Stimulated activated CD4-positive, alpha-beta T cell treated with anti-CD3 and anti-CD28 coated beads, Interleukin-4, amount 100 ng/mL, for 4 hours (primary cell): Measurements from ENCODE around the gene AMMECR1L.
A peak's percentile ranks its signal among the peaks of the same experiment; 100 is the strongest.
"Not testable (repeated sequence)": the region's sequence is repeated elsewhere in the genome, so short reads cannot be mapped to it uniquely, and the experiment has no call there.

Experiments
- DNase-seq, 2 experiments: peaks; one replicate each; pipeline ENCODE4 v3.0.0-alpha.2; 2020

The AMMECR1L gene

DNA sequence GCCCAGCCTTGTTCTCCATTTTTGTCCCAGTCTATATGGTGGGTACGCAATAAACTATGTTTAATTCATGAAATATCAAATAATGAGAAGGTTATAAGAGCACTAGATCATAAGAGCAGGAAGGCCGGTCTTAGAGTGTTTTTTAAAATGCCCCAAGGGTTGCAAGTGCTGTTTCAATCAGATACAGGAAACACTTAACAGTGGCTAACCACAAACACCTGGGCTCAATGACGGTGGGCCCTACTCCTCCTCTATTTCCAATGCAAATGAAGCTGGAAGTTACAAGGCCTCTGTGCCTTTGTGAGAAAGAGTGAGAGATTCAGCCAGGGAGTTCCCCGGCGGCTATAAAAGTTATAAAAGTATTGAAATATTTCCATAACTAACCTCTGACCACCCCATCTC, 55.9 kb downstream of the AMMECR1L start:
- DNase-seq = peak; percentile 32 to 55

- not testable (repeated sequence) for DNase-seq
These were observed 59.0 kb downstream of the AMMECR1L start for GRCh38 chr2:127826708-127827107.

- no peak for DNase-seq
These were observed 59.7 kb downstream of the AMMECR1L start for GRCh38 chr2:127826047-127826446.

DNA sequence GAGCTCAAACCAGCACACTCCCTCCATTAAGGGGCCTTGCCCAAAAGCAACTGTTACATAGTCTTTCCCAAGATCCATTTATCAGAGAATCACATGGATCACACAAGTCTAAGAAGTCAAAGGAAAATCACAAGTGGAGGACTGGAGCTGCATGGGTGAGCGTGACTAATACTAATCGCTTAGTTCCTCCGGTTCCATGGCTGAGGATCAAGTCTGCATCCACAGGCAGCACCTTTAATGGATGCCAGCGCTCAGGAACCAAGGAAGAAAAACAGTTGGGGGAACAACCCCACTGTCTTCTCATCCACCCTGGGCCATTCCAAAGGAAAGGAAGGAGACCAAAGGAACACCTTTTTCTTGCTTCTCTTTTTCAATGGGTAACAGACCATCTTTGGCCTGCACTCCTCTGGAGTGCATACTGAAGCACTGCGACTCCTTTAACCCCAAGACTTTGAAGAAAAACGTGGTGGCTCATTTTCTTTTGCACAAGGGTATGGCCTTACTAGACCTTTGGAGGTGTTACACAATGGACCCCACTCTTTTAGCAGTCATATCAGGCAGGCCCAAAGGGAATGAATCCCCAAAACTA, 65.6 kb downstream of the AMMECR1L start:
- DNase-seq = no peak

DNA sequence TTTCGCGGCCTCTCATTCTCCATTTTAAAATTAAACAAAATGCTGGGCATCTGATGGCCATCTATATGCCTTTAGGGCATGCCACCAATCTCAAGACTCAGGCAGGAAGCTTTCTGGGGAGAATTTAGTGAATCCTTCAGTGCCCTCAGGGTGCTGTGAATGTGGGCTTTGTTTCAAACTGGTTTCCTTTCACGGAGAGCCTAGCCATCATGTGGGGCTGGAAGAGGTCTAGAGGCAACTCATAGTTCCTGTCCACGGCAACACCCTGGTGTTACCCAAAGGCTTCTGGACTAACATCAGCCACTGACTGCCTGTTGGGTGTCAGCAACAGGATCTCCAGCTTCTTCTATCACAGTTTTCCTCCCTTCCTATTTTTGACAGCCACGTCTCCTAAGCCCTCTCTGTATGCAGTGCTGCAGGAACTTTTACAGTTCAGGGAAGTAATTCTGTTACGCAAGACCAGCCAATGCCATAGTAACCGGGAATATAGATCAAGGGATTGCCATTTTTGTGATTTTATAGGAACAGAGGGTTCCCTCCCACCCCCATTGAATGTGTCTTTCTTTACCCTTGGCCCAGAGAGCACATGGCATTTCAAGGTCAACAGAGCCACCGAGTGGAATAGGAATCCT, 66.8 kb downstream of the AMMECR1L start:
- no peak for DNase-seq

GRCh38 chr2:127818241-127818640, 67.5 kb downstream of the AMMECR1L start:
- DNase-seq = no peak

GRCh38 chr2:127814677-127815076, 71.1 kb downstream of the AMMECR1L start:
- no peak for DNase-seq

- DNase-seq = not testable (repeated sequence)
These were observed 73.3 kb downstream of the AMMECR1L start for GRCh38 chr2:127812441-127812840.
